ENCODE measurements around the gene ADPRH. TPM values are rescaled to one million over a fixed set of nuclear protein-coding genes. Genes with fewer than 3 reads are reported as not detected.

Gene ADPRH
- total and polyA plus RNA-seq, 10 of the 15 experiments (the other 5 are each of a cell fraction or from before 2014, with no cell fraction given): 2.3 to 32.6 (median 19.0) TPM

DNA sequence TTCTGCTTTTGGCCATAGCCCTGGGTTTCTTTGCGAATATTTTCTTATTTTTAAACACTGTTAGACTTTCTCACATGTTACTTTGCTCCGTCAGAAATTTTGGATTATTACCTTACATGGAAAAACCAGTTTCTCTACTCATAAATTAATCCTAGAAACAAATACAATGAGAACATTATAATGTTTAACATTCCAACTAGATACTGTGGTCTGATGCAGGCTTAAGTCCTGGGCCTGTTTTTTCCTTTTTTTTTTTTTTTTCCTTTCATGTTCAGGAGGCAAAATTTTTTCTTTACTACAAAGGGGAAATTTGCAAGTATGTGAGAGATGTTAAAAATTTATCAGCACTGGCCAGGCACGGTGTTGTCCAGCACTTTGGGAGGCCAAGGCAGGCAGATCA is 52.2 kb downstream of the ADPRH start:
- no peaks in the 10 kb centered on the region; a peak in 1 of 4 replicates for H3K36me3 ChIP-seq (ENCODE audit: control insufficient read depth in 2 of 2, insufficient read depth in 2 of 2, low read length in 1 of 2)
- H3K4me1 ChIP-seq (ENCODE audit: control insufficient read depth, insufficient read depth, low read length): peaks cover 42% of the 10 kb centered on the region
- in situ Hi-C loops (cut with MboI) (no loop called here), intact Hi-C loops (cut with micrococcal nuclease; ENCODE audit: unreplicated experiment) (no loop called here)
- DNase-seq (ENCODE audit: low read depth, low spot score) (no peak), ATAC-seq (no peak), FAIRE-seq (no peak)
- no TSS peak for BruUV-seq (replicated peaks)
- no peaks in the 10 kb centered on the region for H3K79me2 ChIP-seq (ENCODE audit: control insufficient read depth, insufficient read depth, low read length)
- ChIA-PET SMC1A (ENCODE audit: uncharacterized antibody, unreplicated experiment) (interaction anchor here (0.6 to 9.4 kb wide), 3 partner anchors 30 to 110 kb away, joined by 3 to 128 read pairs (median 5); no protein-coding TSS in a partner anchor), POLR2A (interaction anchor here (6.1 kb wide), 1 partner anchor 31 kb away, joined by 103 read pairs; the partner anchor contains the start of gene PLA1A), RAD21 (ENCODE audit: unreplicated experiment) (interaction anchor here (1.6 to 7.8 kb wide), 2 partner anchors 30 to 32 kb away, joined by 5 to 103 read pairs; no protein-coding TSS in a partner anchor), CTCF (interaction anchor here (0.9 to 2.5 kb wide), 2 partner anchors 12 to 30 kb away, joined by 3 to 16 read pairs; no protein-coding TSS in a partner anchor)
- H3K27me3 ChIP-seq (replicated peaks in 1 of 2; ENCODE audit: control insufficient read depth in 2 of 2, insufficient read depth in 2 of 2, low read length in 1 of 2): no peaks in the 10 kb centered on the region
- H3K4me3 ChIP-seq: no peak overlapping the region
- H2AFZ ChIP-seq (ENCODE audit: control insufficient read depth, low read depth, low read length): no peak overlapping the region
- TF ChIP-seq, protein P1, sequence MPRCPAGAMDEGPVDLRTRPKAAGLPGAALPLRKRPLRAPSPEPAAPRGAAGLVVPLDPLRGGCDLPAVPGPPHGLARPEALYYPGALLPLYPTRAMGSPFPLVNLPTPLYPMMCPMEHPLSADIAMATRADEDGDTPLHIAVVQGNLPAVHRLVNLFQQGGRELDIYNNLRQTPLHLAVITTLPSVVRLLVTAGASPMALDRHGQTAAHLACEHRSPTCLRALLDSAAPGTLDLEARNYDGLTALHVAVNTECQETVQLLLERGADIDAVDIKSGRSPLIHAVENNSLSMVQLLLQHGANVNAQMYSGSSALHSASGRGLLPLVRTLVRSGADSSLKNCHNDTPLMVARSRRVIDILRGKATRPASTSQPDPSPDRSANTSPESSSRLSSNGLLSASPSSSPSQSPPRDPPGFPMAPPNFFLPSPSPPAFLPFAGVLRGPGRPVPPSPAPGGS (IDR thresholded peaks at IDR 0.05; ENCODE audit: borderline replicate concordance, insufficient read depth, low read depth, low read length, poor library complexity, severe bottlenecking): no peak
- no peak for TF ChIP-seq SUZ12 (IDR thresholded peaks at IDR 0.05; ENCODE audit: unreplicated experiment)
- TF ChIP-seq CHD1 (IDR thresholded peaks at IDR 0.05; ENCODE audit: low read depth, low read length): no peak
- no peak for TF ChIP-seq RUNX3 (IDR thresholded peaks at IDR 0.05; ENCODE audit: low read length)
- TF ChIP-seq MEF2A (IDR thresholded peaks at IDR 0.05; ENCODE audit: insufficient read depth, low read depth, low read length): no peak
- TF ChIP-seq HDGF (IDR thresholded peaks at IDR 0.05): no peak
- TF ChIP-seq, protein P2, sequence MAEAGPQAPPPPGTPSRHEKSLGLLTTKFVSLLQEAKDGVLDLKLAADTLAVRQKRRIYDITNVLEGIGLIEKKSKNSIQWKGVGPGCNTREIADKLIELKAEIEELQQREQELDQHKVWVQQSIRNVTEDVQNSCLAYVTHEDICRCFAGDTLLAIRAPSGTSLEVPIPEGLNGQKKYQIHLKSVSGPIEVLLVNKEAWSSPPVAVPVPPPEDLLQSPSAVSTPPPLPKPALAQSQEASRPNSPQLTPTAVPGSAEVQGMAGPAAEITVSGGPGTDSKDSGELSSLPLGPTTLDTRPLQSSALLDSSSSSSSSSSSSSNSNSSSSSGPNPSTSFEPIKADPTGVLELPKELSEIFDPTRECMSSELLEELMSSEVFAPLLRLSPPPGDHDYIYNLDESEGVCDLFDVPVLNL (IDR thresholded peaks at IDR 0.05; ENCODE audit: low read depth, low read length): no peak
- TF ChIP-seq NFYB (IDR thresholded peaks at IDR 0.05; ENCODE audit: insufficient read depth, low read depth, low read length): no peak
- no peak for TF ChIP-seq NR2C1 (IDR thresholded peaks at IDR 0.05)
- H4K20me1 ChIP-seq (ENCODE audit: control insufficient read depth, insufficient read depth): no peaks in the 10 kb centered on the region
- no peak overlapping the region for H3K9ac ChIP-seq (ENCODE audit: control insufficient read depth, insufficient read depth, low read length)
- 97% methylated on average over 3 of the region's 3 CpGs for WGBS (ENCODE audit: insufficient coverage, insufficient replicate concordance, low lambda C conversion rate, missing lambda C conversion rate)
- H3K9me3 ChIP-seq (replicated peaks; ENCODE audit: control insufficient read depth, insufficient read depth, low read length): no peaks in the 10 kb centered on the region
- no peak overlapping the region for H3K27ac ChIP-seq (ENCODE audit: control insufficient read depth, insufficient read depth)
- H3K4me2 ChIP-seq (ENCODE audit: control insufficient read depth, insufficient read depth): no peak overlapping the region
